Activated naive CD8-positive, alpha-beta T cell treated with anti-CD3 and anti-CD28 coated beads, Interleukin-2, amount 50 U/mL, for 24 hours (primary cell): Measurements from ENCODE around the gene ANKRD17.
A peak's percentile ranks its signal among the peaks of the same experiment; 100 is the strongest.

ENCODE experiments used
- ATAC-seq: fragments of 150-1000 bp; cut with Tn5 transposase; one replicate; pipeline ENCODE4 v1.10.0; 2021
- DNase-seq: peaks from one replicate; pipeline ENCODE4 v3.0.0; 2021
- H3K27ac Mint-ChIP-seq: one replicate; pipeline ENCODE4 v1.8.0; 2021; ENCODE audit warnings: mild to moderate bottlenecking, mixed read lengths
- H3K27me3 Mint-ChIP-seq: one replicate; pipeline ENCODE4 v1.8.0; 2021; ENCODE audit warnings: mixed read lengths
- H3K36me3 Mint-ChIP-seq: one replicate; pipeline ENCODE4 v1.8.0; 2021; ENCODE audit warnings: low read depth, mixed read lengths
- H3K4me1 Mint-ChIP-seq: one replicate; pipeline ENCODE4 v1.8.0; 2021; ENCODE audit warnings: mixed read lengths
- H3K4me3 Mint-ChIP-seq: one replicate; pipeline ENCODE4 v1.8.0; 2021; ENCODE audit warnings: mild to moderate bottlenecking, moderate library complexity, mixed read lengths
- H3K9me3 Mint-ChIP-seq: one replicate; pipeline ENCODE4 v1.8.0; 2021; ENCODE audit warnings: mixed read lengths

ANKRD17 gene

GRCh38 chr4:73055241-73055897, 203.2 kb downstream of the ANKRD17 start:
- Mint-ChIP-seq H3K9me3 (no peaks in the 10 kb centered on the region), H3K4me3 (no peak overlapping the region), H3K4me1 (peaks cover 15% of the 10 kb centered on the region), H3K27ac (peak overlapping the region; percentile 61), H3K27me3 (no peaks in the 10 kb centered on the region), H3K36me3 (peaks cover 46% of the 10 kb centered on the region)
- ATAC-seq (no peak), DNase-seq (no peak)

- Mint-ChIP-seq H3K27me3 (no peaks in the 10 kb centered on the region), H3K36me3 (peaks cover 39% of the 10 kb centered on the region), H3K27ac (no peak overlapping the region), H3K9me3 (no peaks in the 10 kb centered on the region), H3K4me3 (no peak overlapping the region), H3K4me1 (peaks cover 15% of the 10 kb centered on the region)
- DNase-seq (no peak), ATAC-seq (no peak)
Measured at GRCh38 chr4:73053974-73054480, 204.6 kb downstream of the ANKRD17 start.

GRCh38 chr4:73053076-73053475, 205.5 kb downstream of the ANKRD17 start:
- Mint-ChIP-seq H3K4me3 (no peak overlapping the region), H3K36me3 (peaks cover 36% of the 10 kb centered on the region), H3K27me3 (no peaks in the 10 kb centered on the region), H3K27ac (no peak overlapping the region), H3K9me3 (no peaks in the 10 kb centered on the region), H3K4me1 (peaks cover 15% of the 10 kb centered on the region)
- DNase-seq (no peak), ATAC-seq (no peak)

- no peaks in the 10 kb centered on the region for H3K27me3 Mint-ChIP-seq
- H3K4me3 Mint-ChIP-seq = no peak overlapping the region
- H3K27ac Mint-ChIP-seq = no peak overlapping the region
- ATAC-seq (no peak), DNase-seq (no peak)
- peaks cover 15% of the 10 kb centered on the region for H3K4me1 Mint-ChIP-seq
- H3K36me3 Mint-ChIP-seq = peaks cover 28% of the 10 kb centered on the region
- H3K9me3 Mint-ChIP-seq = no peaks in the 10 kb centered on the region
Measured at GRCh38 chr4:73051625-73052024, 207.0 kb downstream of the ANKRD17 start.

- ATAC-seq = no peak
- no peaks in the 10 kb centered on the region for H3K27me3 Mint-ChIP-seq
- no peak overlapping the region for H3K4me3 Mint-ChIP-seq
- H3K9me3 Mint-ChIP-seq = peaks cover 4% of the 10 kb centered on the region
- H3K4me1 Mint-ChIP-seq = peaks cover 2% of the 10 kb centered on the region
- no peaks in the 10 kb centered on the region for H3K36me3 Mint-ChIP-seq
- no peak overlapping the region for H3K27ac Mint-ChIP-seq
- no peak for DNase-seq
Measured at GRCh38 chr4:73045879-73046278, 212.7 kb downstream of the ANKRD17 start.

GRCh38 chr4:73037057-73037456, 221.5 kb downstream of the ANKRD17 start:
- Mint-ChIP-seq H3K4me1 (peaks cover 31% of the 10 kb centered on the region), H3K4me3 (peak overlapping the region; percentile 29), H3K36me3 (peaks cover 8% of the 10 kb centered on the region), H3K9me3 (peaks cover 10% of the 10 kb centered on the region), H3K27ac (peak overlapping the region; percentile 82), H3K27me3 (peaks cover 2% of the 10 kb centered on the region)
- ATAC-seq (no peak), DNase-seq (no peak)

- peak overlapping the region; percentile 4 for H3K4me3 Mint-ChIP-seq
- H3K27ac Mint-ChIP-seq = peak overlapping the region; percentile 82
- peaks cover 10% of the 10 kb centered on the region for H3K9me3 Mint-ChIP-seq
- H3K4me1 Mint-ChIP-seq = peaks cover 31% of the 10 kb centered on the region
- no peak for DNase-seq
- peaks cover 8% of the 10 kb centered on the region for H3K36me3 Mint-ChIP-seq
- peaks cover 2% of the 10 kb centered on the region for H3K27me3 Mint-ChIP-seq
- peak; percentile 78 for ATAC-seq
Measured at GRCh38 chr4:73036123-73036522, 222.5 kb downstream of the ANKRD17 start.

- DNase-seq = no peak
- Mint-ChIP-seq H3K4me3 (no peak overlapping the region), H3K9me3 (peaks cover 10% of the 10 kb centered on the region), H3K4me1 (peaks cover 31% of the 10 kb centered on the region), H3K27me3 (peaks cover 2% of the 10 kb centered on the region), H3K36me3 (peaks cover 8% of the 10 kb centered on the region), H3K27ac (peak overlapping the region; percentile 82)
- no peak for ATAC-seq
Measured at GRCh38 chr4:73034896-73035295, 223.7 kb downstream of the ANKRD17 start.

- ATAC-seq (no peak), DNase-seq (no peak)
- Mint-ChIP-seq H3K27me3 (peaks cover 4% of the 10 kb centered on the region), H3K9me3 (no peaks in the 10 kb centered on the region), H3K36me3 (no peaks in the 10 kb centered on the region), H3K4me3 (no peak overlapping the region), H3K27ac (no peak overlapping the region), H3K4me1 (no peaks in the 10 kb centered on the region)
Measured at GRCh38 chr4:73028621-73029020, 230.0 kb downstream of the ANKRD17 start.
